Measurements from ENCODE around the gene REXO2.

REXO2 gene

GRCh38 chr11:114413958-114414357, 25.3 kb upstream of the REXO2 start:
- DNase-seq (ENCODE audit: low read depth in 1 of 2, low spot score in 1 of 2), result no peak
- in situ Hi-C loops (cut with HindIII; ENCODE audit: low pct_unique_long_range_greater_than_20kb, low sequenced_read_pairs), result no loop called here
- TF ChIP-seq JUND (IDR thresholded peaks at IDR 0.05; ENCODE audit: low read depth), result no peak

- in situ Hi-C loops (cut with HindIII; ENCODE audit: low pct_unique_long_range_greater_than_20kb, low sequenced_read_pairs), result no loop called here
- TF ChIP-seq JUND (IDR thresholded peaks at IDR 0.05; ENCODE audit: low read depth), result no peak
- DNase-seq (ENCODE audit: low read depth in 1 of 2, low spot score in 1 of 2), result no peak
Observed at GRCh38 chr11:114416441-114416961, 22.8 kb upstream of the REXO2 start.

GRCh38 chr11:114426280-114426679, 13.0 kb upstream of the REXO2 start:
- DNase-seq (ENCODE audit: low read depth in 1 of 2, low spot score in 1 of 2), result peak in 1 of 2 experiments; percentile 20
- in situ Hi-C loops (cut with HindIII; ENCODE audit: low pct_unique_long_range_greater_than_20kb, low sequenced_read_pairs), result no loop called here
- TF ChIP-seq JUND (IDR thresholded peaks at IDR 0.05; ENCODE audit: low read depth), result no peak

GRCh38 chr11:114430290-114430689, 9.0 kb upstream of the REXO2 start:
- in situ Hi-C loops (cut with HindIII; ENCODE audit: low pct_unique_long_range_greater_than_20kb, low sequenced_read_pairs), result no loop called here
- DNase-seq (ENCODE audit: low read depth in 1 of 2, low spot score in 1 of 2), result no peak
- no peak for TF ChIP-seq JUND (IDR thresholded peaks at IDR 0.05; ENCODE audit: low read depth)

- in situ Hi-C loops (cut with HindIII; ENCODE audit: low pct_unique_long_range_greater_than_20kb, low sequenced_read_pairs), result no loop called here
- no peak for DNase-seq (ENCODE audit: low read depth in 1 of 2, low spot score in 1 of 2)
- no peak for TF ChIP-seq JUND (IDR thresholded peaks at IDR 0.05; ENCODE audit: low read depth)
Observed at GRCh38 chr11:114432893-114433292, 6.4 kb upstream of the REXO2 start.

- no peak for TF ChIP-seq JUND (IDR thresholded peaks at IDR 0.05; ENCODE audit: low read depth)
- in situ Hi-C loops (cut with HindIII; ENCODE audit: low pct_unique_long_range_greater_than_20kb, low sequenced_read_pairs), result no loop called here
- DNase-seq (ENCODE audit: low read depth in 1 of 2, low spot score in 1 of 2), result no peak
Observed at GRCh38 chr11:114433376-114433775, 5.9 kb upstream of the REXO2 start.

- in situ Hi-C loops (cut with HindIII; ENCODE audit: low pct_unique_long_range_greater_than_20kb, low sequenced_read_pairs), result no loop called here
- DNase-seq (ENCODE audit: low read depth in 1 of 2, low spot score in 1 of 2), result peak in 1 of 2 experiments; percentile 64
- no peak for TF ChIP-seq JUND (IDR thresholded peaks at IDR 0.05; ENCODE audit: low read depth)
Observed at GRCh38 chr11:114438303-114438702, 964 bp upstream of the REXO2 start.

GRCh38 chr11:114440121-114440860, 1.0 kb downstream of the REXO2 start:
- in situ Hi-C loops (cut with HindIII; ENCODE audit: low pct_unique_long_range_greater_than_20kb, low sequenced_read_pairs), result no loop called here
- TF ChIP-seq JUND (IDR thresholded peaks at IDR 0.05; ENCODE audit: low read depth), result peak; percentile 25; the same call in 1 of the 2 replicates
- peak; percentile 49 to 82 for DNase-seq (ENCODE audit: low read depth in 1 of 2, low spot score in 1 of 2)

GRCh38 chr11:114440971-114441763, 1.9 kb downstream of the REXO2 start:
- TF ChIP-seq JUND (IDR thresholded peaks at IDR 0.05; ENCODE audit: low read depth), result no peak
- peak in 1 of 2 experiments; percentile 54 for DNase-seq (ENCODE audit: low read depth in 1 of 2, low spot score in 1 of 2)
- in situ Hi-C loops (cut with HindIII; ENCODE audit: low pct_unique_long_range_greater_than_20kb, low sequenced_read_pairs), result no loop called here

GRCh38 chr11:114441921-114442320, 2.7 kb downstream of the REXO2 start:
- no peak for TF ChIP-seq JUND (IDR thresholded peaks at IDR 0.05; ENCODE audit: low read depth)
- DNase-seq (ENCODE audit: low read depth in 1 of 2, low spot score in 1 of 2), result no peak
- in situ Hi-C loops (cut with HindIII; ENCODE audit: low pct_unique_long_range_greater_than_20kb, low sequenced_read_pairs), result no loop called here

GRCh38 chr11:114442536-114442935, 3.3 kb downstream of the REXO2 start:
- no peak for DNase-seq (ENCODE audit: low read depth in 1 of 2, low spot score in 1 of 2)
- TF ChIP-seq JUND (IDR thresholded peaks at IDR 0.05; ENCODE audit: low read depth), result no peak
- in situ Hi-C loops (cut with HindIII; ENCODE audit: low pct_unique_long_range_greater_than_20kb, low sequenced_read_pairs), result no loop called here

GRCh38 chr11:114447444-114447843, 8.2 kb downstream of the REXO2 start:
- in situ Hi-C loops (cut with HindIII; ENCODE audit: low pct_unique_long_range_greater_than_20kb, low sequenced_read_pairs), result no loop called here
- TF ChIP-seq JUND (IDR thresholded peaks at IDR 0.05; ENCODE audit: low read depth), result no peak
- no peak for DNase-seq (ENCODE audit: low read depth in 1 of 2, low spot score in 1 of 2)

GRCh38 chr11:114447892-114448291, 8.6 kb downstream of the REXO2 start:
- TF ChIP-seq JUND (IDR thresholded peaks at IDR 0.05; ENCODE audit: low read depth), result no peak
- DNase-seq (ENCODE audit: low read depth in 1 of 2, low spot score in 1 of 2), result no peak
- in situ Hi-C loops (cut with HindIII; ENCODE audit: low pct_unique_long_range_greater_than_20kb, low sequenced_read_pairs), result no loop called here

Measured in T47D (cell line).